HG03521 (cell line): ENCODE results near the gene CDH15.
A peak's percentile ranks its signal among the peaks of the same experiment; 100 is the strongest.
"Not testable (repeated sequence)": the region's sequence is repeated elsewhere in the genome, so short reads cannot be mapped to it uniquely, and the experiment has no call there.

Experiments used
- ATAC-seq: cut with Tn5 transposase; IDR thresholded peaks from one replicate; pipeline ENCODE4 v1.9.1; 2021; ENCODE audit warnings: mild to moderate bottlenecking, moderate library complexity; ENCODE audit not compliant: unreplicated experiment

The CDH15 gene

GRCh38 chr16:89221604-89222003 is 50.1 kb downstream of the CDH15 start:
- no peak for ATAC-seq

DNA sequence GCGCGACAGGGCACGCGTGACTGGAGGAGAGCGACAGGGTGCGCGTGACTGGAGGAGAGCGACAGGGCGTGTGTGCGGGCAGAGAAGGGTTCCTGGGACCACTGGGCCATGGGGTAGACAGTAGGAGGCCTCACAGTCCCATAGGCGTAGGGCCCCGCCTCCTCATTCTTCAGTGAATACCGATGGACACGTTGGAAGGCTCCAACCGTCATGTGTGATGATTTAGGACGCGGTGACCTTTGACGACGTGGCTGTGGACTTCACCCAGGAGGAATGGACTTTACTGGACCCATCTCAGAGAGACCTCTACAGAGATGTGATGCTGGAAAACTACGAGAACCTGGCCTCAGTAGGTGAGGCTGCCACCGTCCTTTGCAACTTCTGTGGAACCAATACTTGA is 51.4 kb downstream of the CDH15 start:
- ATAC-seq, result no peak

- no peak for ATAC-seq
These were observed 53.1 kb downstream of the CDH15 start for GRCh38 chr16:89224665-89225064.

GRCh38 chr16:89230255-89230654 is 58.7 kb downstream of the CDH15 start:
- no peak for ATAC-seq

GRCh38 chr16:89232107-89232506 is 60.6 kb downstream of the CDH15 start:
- ATAC-seq, result no peak

DNA sequence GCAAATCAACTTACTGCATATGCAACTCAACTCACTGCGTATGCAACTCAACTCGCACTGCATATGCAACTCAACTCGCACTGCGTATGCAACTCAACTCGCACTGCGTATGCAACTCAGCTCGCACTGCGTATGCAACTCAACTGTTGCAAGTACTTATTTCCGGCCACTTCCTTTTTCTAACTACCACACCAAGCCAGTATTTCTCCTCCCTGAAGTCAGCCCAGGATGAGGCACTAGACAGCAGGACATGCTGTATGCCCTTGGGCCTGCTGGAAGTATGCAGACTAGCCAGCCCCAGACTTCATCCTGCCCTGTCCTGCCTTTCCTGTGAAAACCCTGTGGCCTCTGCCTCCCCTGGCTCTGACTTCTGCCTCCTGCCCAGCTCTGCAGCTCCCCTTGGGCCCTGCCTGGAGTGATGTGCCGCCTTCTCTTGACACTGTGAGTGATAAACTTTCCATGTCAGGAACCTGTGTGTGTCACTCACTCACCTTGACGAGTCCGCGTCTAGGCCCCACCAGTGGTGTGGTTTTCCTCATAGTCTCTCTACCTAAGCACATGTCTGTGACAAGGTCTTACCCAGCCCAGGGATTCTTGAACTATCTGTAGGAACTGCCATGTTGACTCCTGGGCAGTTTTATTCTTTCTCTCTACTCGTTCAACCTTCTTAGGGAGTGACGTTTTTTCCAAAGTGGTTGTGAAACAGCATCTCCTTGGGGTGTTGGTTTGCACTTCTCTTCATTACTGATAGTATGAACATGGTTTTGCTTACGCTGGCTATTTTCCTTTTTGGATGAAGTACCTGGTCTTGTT is 62.3 kb downstream of the CDH15 start:
- no peak for ATAC-seq

- ATAC-seq, result no peak
These were observed 66.2 kb downstream of the CDH15 start for GRCh38 chr16:89237733-89238132.

DNA sequence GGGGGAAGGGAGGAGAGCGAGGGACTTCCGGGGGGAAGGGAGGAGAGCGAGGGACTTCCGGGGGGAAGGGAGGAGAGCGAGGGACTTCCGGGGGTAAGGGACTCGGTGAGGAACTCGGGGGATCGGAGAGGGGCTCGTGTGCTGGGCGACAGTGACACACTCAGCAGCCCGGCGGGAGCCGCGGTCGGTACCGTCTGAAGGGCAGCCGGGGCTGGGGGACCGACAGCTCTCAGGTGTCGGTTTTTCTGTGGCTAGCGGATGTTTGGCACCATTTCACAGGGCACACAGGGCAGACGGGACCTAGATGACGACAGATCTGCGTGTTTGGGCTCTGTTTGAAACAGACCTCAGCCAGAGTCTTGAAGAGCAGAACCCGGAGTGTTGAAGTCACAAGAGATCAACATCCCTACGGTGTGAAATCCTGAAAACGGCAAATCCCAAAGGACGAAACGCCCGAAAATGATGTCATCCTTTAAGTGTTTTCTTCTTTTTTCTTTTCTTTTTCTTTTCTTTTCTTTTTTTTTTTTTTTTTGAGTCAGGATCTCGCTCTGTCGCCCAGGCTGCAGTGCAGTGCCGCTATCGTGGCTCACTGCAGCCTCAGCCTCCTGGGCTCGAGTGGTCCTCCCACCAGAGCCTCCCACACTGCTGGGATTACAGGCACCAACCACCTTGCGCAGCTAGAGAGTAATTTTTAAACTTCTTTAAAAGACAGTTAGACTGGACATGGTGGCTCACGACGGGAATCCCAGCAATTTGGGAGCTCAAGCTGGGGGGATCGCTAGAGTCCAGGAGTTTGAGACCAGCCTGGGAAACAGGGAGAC is 69.8 kb downstream of the CDH15 start:
- ATAC-seq, result peak; percentile 61

DNA sequence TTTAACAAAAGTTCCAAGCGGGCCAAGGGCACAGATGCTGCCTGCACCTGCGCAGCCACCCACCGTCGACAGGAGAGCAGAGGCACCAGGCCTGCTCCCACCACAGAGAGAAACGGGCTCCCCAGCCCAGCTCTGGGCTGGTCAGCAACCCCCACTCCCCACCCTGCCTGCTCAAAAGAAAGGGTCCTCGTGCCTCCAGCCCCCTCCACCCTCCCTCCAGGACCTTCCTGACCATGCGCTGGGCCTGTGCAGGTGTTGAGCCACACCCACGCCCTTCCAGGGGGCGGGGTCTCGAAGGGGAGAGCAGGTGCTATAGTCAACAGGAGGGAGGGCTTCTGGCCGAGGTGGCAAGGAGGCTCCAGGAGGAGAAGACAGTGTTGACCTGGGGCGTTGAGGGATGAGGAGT is 71.2 kb downstream of the CDH15 start:
- ATAC-seq, result no peak

DNA sequence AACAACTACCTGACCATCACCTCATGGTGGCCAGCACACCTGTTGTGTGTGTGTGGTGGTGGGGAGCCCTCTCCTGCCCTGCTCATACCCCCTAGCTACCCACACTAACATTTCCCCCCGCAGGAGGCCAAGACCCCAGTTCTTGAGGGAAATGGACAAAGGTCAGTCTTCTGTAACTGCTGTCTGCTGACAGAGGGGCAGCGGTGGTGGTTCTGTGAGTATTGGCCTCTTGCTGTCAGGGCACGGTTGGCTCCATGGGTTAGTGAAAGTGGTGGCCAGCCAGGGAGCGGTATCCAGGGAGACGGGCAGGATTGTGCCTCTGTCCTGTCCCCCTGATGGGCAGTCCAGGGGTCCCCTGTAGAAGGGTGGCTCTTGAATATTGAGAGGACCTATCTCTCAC is 72.1 kb downstream of the CDH15 start:
- no peak for ATAC-seq

- ATAC-seq, result not testable (repeated sequence)
These were observed 72.7 kb downstream of the CDH15 start for GRCh38 chr16:89244264-89244663.

GRCh38 chr16:89244754-89245153 is 73.2 kb downstream of the CDH15 start:
- ATAC-seq, result no peak
